Measurements from ENCODE around the gene HNRNPA2B1. TPM values are rescaled to one million over a fixed set of nuclear protein-coding genes. Genes with fewer than 3 reads are reported as not detected.
"Not testable (repeated sequence)": the region's sequence is repeated elsewhere in the genome, so short reads cannot be mapped to it uniquely, and the experiment has no call there.

The HNRNPA2B1 gene
- total RNA-seq, 2 donors from 2014 or later = 913 to 1,007 TPM

GRCh38 chr7:26166684-26167266 is 33.8 kb downstream of the HNRNPA2B1 start:
- Mint-ChIP-seq H3K9me3 (peaks cover 12% of the 10 kb centered on the region), H3K27ac (peak overlapping the region; percentile 56), H3K36me3 (ENCODE audit: low read depth) (peaks cover 13% of the 10 kb centered on the region), H3K4me3 (no peak overlapping the region), H3K4me1 (peaks cover 21% of the 10 kb centered on the region), H3K27me3 (ENCODE audit: insufficient read depth) (no peaks in the 10 kb centered on the region)
- H3K36me3 ChIP-seq (ENCODE audit: control insufficient read depth, insufficient read depth, low read length) = peaks cover 11% of the 10 kb centered on the region
- H3K27me3 ChIP-seq (ENCODE audit: control insufficient read depth, insufficient read depth, low read length, poor library complexity, severe bottlenecking) = no peaks in the 10 kb centered on the region
- H3K4me1 ChIP-seq (ENCODE audit: control insufficient read depth, insufficient read depth, low read length) = no peaks in the 10 kb centered on the region
- 88 to 92% methylated on average over 4 to 5 of the region's 5 CpGs for WGBS, 2 experiments (ENCODE audit: insufficient coverage in 1 of 2, insufficient read length in 1 of 2)
- H3K9me3 ChIP-seq (ENCODE audit: control insufficient read depth, low read length) = peaks cover 4% of the 10 kb centered on the region
- H3K27ac ChIP-seq (ENCODE audit: low read depth, low read length) = no peak overlapping the region
- no peak for TF ChIP-seq CTCF (conservative IDR thresholded peaks at IDR 0.05)
- H3K9ac ChIP-seq (ENCODE audit: extremely low read depth, low read length, poor library complexity, severe bottlenecking) = no peak overlapping the region
- no peak overlapping the region for H3K4me3 ChIP-seq (ENCODE audit: low read length)
- DNase-seq = no peak

DNA sequence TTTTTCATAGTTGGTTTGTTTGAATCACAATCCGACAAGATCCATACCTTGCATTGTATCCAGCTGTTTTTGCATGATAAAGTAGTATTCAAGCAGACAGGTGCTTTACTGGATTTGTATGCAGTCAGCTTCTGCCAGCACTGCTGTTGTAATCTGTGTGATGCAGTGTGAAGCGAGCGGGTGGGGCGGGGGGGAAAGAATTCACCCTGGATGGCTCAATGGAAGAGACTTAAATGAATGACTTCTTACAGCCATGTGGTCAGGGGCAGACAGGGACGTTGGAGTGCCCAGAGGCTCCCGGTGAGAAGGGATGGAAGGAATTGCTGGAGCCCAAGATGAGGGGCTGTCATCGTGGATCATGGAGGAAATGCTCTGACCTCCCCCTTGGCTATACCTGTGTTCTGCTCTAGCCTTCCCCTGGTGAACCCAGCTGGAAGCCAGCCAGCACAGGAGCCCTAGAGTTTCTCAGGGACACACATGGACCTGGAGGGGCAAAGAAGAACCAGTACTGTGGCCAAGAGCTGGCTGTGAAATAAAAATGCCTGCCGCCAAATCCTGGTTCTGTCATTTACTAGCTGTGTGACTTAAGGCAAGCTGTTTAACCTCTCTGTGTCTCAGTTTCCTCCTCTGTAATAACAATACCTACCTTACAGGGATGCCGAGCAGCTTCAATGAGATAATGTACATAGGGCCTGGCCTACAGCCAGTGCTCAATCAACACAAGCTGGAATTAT is 34.4 kb downstream of the HNRNPA2B1 start:
- Histone ChIP-seq H3K27me3 (ENCODE audit: control insufficient read depth, insufficient read depth, low read length, poor library complexity, severe bottlenecking) (no peaks in the 10 kb centered on the region), H3K4me1 (ENCODE audit: control insufficient read depth, insufficient read depth, low read length) (no peaks in the 10 kb centered on the region), H3K36me3 (ENCODE audit: control insufficient read depth, insufficient read depth, low read length) (peaks cover 5% of the 10 kb centered on the region), H3K9me3 (ENCODE audit: control insufficient read depth, low read length) (no peaks in the 10 kb centered on the region), H3K9ac (ENCODE audit: extremely low read depth, low read length, poor library complexity, severe bottlenecking) (no peak overlapping the region), H3K27ac (ENCODE audit: low read depth, low read length) (no peak overlapping the region), H3K4me3 (ENCODE audit: low read length) (no peak overlapping the region)
- no peak for DNase-seq
- H3K27ac Mint-ChIP-seq = no peak overlapping the region
- peaks cover 21% of the 10 kb centered on the region for H3K4me1 Mint-ChIP-seq
- WGBS, 2 experiments (ENCODE audit: insufficient coverage in 1 of 2, insufficient read length in 1 of 2) = 77 to 100% methylated on average over 4 to 9 of the region's 9 CpGs
- H3K9me3 Mint-ChIP-seq = peaks cover 8% of the 10 kb centered on the region
- H3K4me3 Mint-ChIP-seq = no peak overlapping the region
- H3K36me3 Mint-ChIP-seq (ENCODE audit: low read depth) = peaks cover 7% of the 10 kb centered on the region
- H3K27me3 Mint-ChIP-seq (ENCODE audit: insufficient read depth) = no peaks in the 10 kb centered on the region
- TF ChIP-seq CTCF (conservative IDR thresholded peaks at IDR 0.05) = no peak

DNA sequence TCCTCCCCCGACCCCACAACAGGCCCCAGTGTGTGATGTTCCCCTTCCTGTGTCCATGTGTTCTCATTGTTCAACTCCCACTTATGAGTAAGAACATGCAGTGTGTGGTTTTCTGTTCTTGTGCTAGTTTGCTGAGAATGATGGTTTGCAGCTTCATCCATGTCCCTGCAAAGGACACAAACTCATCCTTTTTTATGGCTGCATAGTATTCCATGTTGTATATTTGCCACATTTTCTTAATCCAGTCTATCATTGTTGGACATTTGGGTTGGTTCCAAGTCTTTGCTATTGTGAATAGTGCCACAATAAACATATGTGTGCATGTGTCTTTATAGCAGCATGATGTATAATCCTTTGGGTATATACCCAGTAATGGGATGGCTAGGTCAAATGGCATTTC is 36.7 kb downstream of the HNRNPA2B1 start:
- 83% methylated on average over 1 of the region's 1 CpG; no CpG with 5 or more reads in 1 of the 2 experiments for WGBS, 2 experiments (ENCODE audit: insufficient coverage in 1 of 2, insufficient read length in 1 of 2)
- not testable (repeated sequence) for H3K9me3 Mint-ChIP-seq; H3K4me3 ChIP-seq (ENCODE audit: low read length); H3K36me3 ChIP-seq (ENCODE audit: control insufficient read depth, insufficient read depth, low read length); H3K27ac Mint-ChIP-seq; DNase-seq; H3K27ac ChIP-seq (ENCODE audit: low read depth, low read length); H3K9me3 ChIP-seq (ENCODE audit: control insufficient read depth, low read length); H3K4me1 ChIP-seq (ENCODE audit: control insufficient read depth, insufficient read depth, low read length); H3K27me3 Mint-ChIP-seq (ENCODE audit: insufficient read depth); H3K27me3 ChIP-seq (ENCODE audit: control insufficient read depth, insufficient read depth, low read length, poor library complexity, severe bottlenecking); H3K36me3 Mint-ChIP-seq (ENCODE audit: low read depth); H3K9ac ChIP-seq (ENCODE audit: extremely low read depth, low read length, poor library complexity, severe bottlenecking); H3K4me3 Mint-ChIP-seq
- peaks cover 29% of the 10 kb centered on the region for H3K4me1 Mint-ChIP-seq

All from endodermal cell (in vitro differentiated cells).